Endothelial cell of umbilical vein (primary cell): ENCODE data around the gene DYNC2H1. TPM values are rescaled to one million over a fixed set of nuclear protein-coding genes. Genes with fewer than 3 reads are reported as not detected.

Source experiments
- BruUV-seq: library from RNA; stranded (reverse); fragments of 400-500 nt; replicated peaks from 2 replicates; lab custom pipeline; 2021; lab: Mats Ljungman, UMichigan
- CTCF ChIA-PET: fragments of 300-600, 350-600 bp; sonication (Branson Sonifier 250); formaldehyde crosslinking; loops from one replicate; lab custom pipeline; 2021; ENCODE audit warnings: antibody characterized with exemption, inconsistent platforms; lab: Charles Lee
- POLR2A ChIA-PET: fragments of 300-600, 350-600 bp; sonication (Branson Sonifier 250); formaldehyde crosslinking; loops from one replicate; lab custom pipeline; 2021; ENCODE audit warnings: antibody characterized with exemption, inconsistent platforms; lab: Charles Lee
- DNase-seq: peaks from one replicate; pipeline ENCODE4 v3.0.0-alpha.2; 2011; ENCODE audit warnings: low read depth, low spot score
- FAIRE-seq: peaks from 2 replicates; lab custom pipeline; 2011; peaks lifted over from hg19 to GRCh38; lab: Jason Lieb, UNC
- H2AFZ ChIP-seq: 2 replicates; pipeline ENCODE4 v1.6.0; 2012; ENCODE audit warnings: low read depth, low read length, control low read depth, inconsistent platforms
- H3K27ac ChIP-seq: 2 replicates; pipeline ENCODE4 v1.5.1; 2011; ENCODE audit warnings: low read depth, mild to moderate bottlenecking, control low read depth, low read length, moderate library complexity; ENCODE audit not compliant: insufficient read depth
- H3K27me3 ChIP-seq, 2 experiments: 2 replicates each; pipeline versions ENCODE4 v1.6.0 to v1.6.1; 2011; ENCODE audit warnings: low read length in 2 of 2, mixed read lengths in 1 of 2; ENCODE audit not compliant: control insufficient read depth in 2 of 2, insufficient read depth in 2 of 2
- H3K36me3 ChIP-seq, 2 experiments: 2 replicates in 1 of 2; 3 replicates in 1 of 2; pipeline ENCODE4 v1.5.1; 2011; ENCODE audit warnings: low read length in 2 of 2, mild to moderate bottlenecking in 1 of 2, moderate library complexity in 1 of 2; ENCODE audit not compliant: control insufficient read depth in 2 of 2, insufficient read depth in 2 of 2; ENCODE audit errors: extremely low read depth in 1 of 2
- H3K4me1 ChIP-seq: 3 replicates; pipeline ENCODE4 v1.5.1; 2011; ENCODE audit warnings: mild to moderate bottlenecking, low read length; ENCODE audit not compliant: control insufficient read depth, insufficient read depth; ENCODE audit errors: extremely low read depth
- H3K4me2 ChIP-seq: 2 replicates; pipeline ENCODE4 v1.6.1; 2011; ENCODE audit warnings: low read length, control low read depth, mixed read lengths; ENCODE audit not compliant: insufficient read depth
- H3K4me3 ChIP-seq, 3 experiments: fragments of 200-600 bp in 1 of 3; sonication (generic), shearing (Covaris generic) in 1 of 3; replicated peaks in 1 of 3; 2 replicates each; pipeline ENCODE4 v1.5.1; 2011 to 2016; ENCODE audit warnings: control low read depth in 3 of 3, low read length in 3 of 3, mild to moderate bottlenecking in 2 of 3, inconsistent platforms in 1 of 3, low read depth in 1 of 3, moderate library complexity in 1 of 3; ENCODE audit not compliant: insufficient read depth in 1 of 3
- H3K79me2 ChIP-seq: 2 replicates; pipeline ENCODE4 v1.6.0; 2012; ENCODE audit warnings: low read length, inconsistent platforms; ENCODE audit not compliant: control insufficient read depth, insufficient read depth
- H3K9ac ChIP-seq: replicated peaks from 2 replicates; pipeline ENCODE3; 2011; ENCODE audit warnings: low read length, control low read depth; ENCODE audit not compliant: insufficient read depth; ENCODE audit errors: extremely low read depth
- H3K9me1 ChIP-seq: replicated peaks from 3 replicates; pipeline ENCODE4 v1.6.0; 2011; ENCODE audit warnings: mild to moderate bottlenecking, low read length; ENCODE audit not compliant: control insufficient read depth, insufficient read depth; ENCODE audit errors: extremely low read depth
- H3K9me3 ChIP-seq: replicated peaks from 2 replicates; pipeline ENCODE4 v1.5.1; 2012; ENCODE audit warnings: low read length, inconsistent platforms; ENCODE audit not compliant: control insufficient read depth, insufficient read depth
- H4K20me1 ChIP-seq: replicated peaks from 2 replicates; pipeline ENCODE3; 2011; ENCODE audit warnings: mild to moderate bottlenecking, low read length; ENCODE audit not compliant: control insufficient read depth, insufficient read depth; ENCODE audit errors: extremely low read depth
- EZH2 ChIP-seq: IDR thresholded peaks from 2 replicates; pipeline ENCODE4 v1.6.1; 2012; ENCODE audit warnings: borderline replicate concordance, low read depth, mild to moderate bottlenecking, moderate library complexity, low read length, inconsistent platforms; ENCODE audit not compliant: severe bottlenecking
- FOS ChIP-seq: IDR thresholded peaks from 2 replicates; pipeline ENCODE4 v1.6.1; 2011; ENCODE audit warnings: mild to moderate bottlenecking, low read length, moderate library complexity, borderline replicate concordance; ENCODE audit not compliant: insufficient read depth
- GATA2 ChIP-seq: IDR thresholded peaks from 2 replicates; pipeline ENCODE4 v1.7.0; 2011; ENCODE audit warnings: low read depth, mild to moderate bottlenecking, moderate library complexity, mixed read lengths, low read length; ENCODE audit not compliant: insufficient read length, insufficient read depth
- JUN ChIP-seq: IDR thresholded peaks from 2 replicates; pipeline ENCODE4 v1.6.1; 2011; ENCODE audit warnings: borderline replicate concordance, low read depth; ENCODE audit not compliant: insufficient read length, insufficient read depth
- MYC ChIP-seq: IDR thresholded peaks from one replicate; pipeline ENCODE4 v1.6.1; 2011; ENCODE audit warnings: mild to moderate bottlenecking, low read depth, low read length
- POLR2A ChIP-seq: IDR thresholded peaks from 2 replicates; pipeline ENCODE4 v1.6.1; 2012; ENCODE audit warnings: low read depth, mild to moderate bottlenecking, control low read depth, low read length
- POLR2AphosphoS5 ChIP-seq: IDR thresholded peaks from 2 replicates; pipeline ENCODE4 v1.6.1; 2012; ENCODE audit warnings: low read depth, mild to moderate bottlenecking, control low read depth, low read length, moderate library complexity; ENCODE audit not compliant: insufficient read depth
- dilution Hi-C: fragments of 300-500 bp; cut with MboI; formaldehyde crosslinking; loops from one replicate; pipeline ENCODE4 v1.15.0; 2019; ENCODE audit warnings: low sequenced_read_pairs; ENCODE audit not compliant: extremely low pct_ligation_motif_present
- intact Hi-C: fragments of 100-400 bp; cut with micrococcal nuclease; formaldehyde crosslinking; loops from one replicate; pipeline ENCODE4 v1.10.0; 2022
- polyA plus RNA-seq, 4 experiments: library from polyadenylated mRNA; depleted of rRNA in 3 of 4; stranded (reverse) in 3 of 4; unstranded in 1 of 4; fragments of >200 nt; gene quantifications; 2 replicates each; pipeline versions ENCODE4 v1.2.1 to v1.2.3, GENCODE V29; 2011 to 2012; ENCODE audit warnings: missing spikeins in 1 of 4
- total RNA-seq: library from RNA; stranded (reverse); gene quantifications from 2 replicates; pipeline ENCODE4 v1.2.3, GENCODE V29; 2021
- TF ChIP-seq, protein P1 (sequence below), 2 donors: IDR thresholded peaks; 1 replicate in 1 of 2; 2 replicates in 1 of 2; pipeline ENCODE4 v1.5.1; 2011; ENCODE audit warnings: low read length in 2 of 2, mild to moderate bottlenecking in 2 of 2, moderate library complexity in 2 of 2, control low read depth in 1 of 2, inconsistent platforms in 1 of 2, low read depth in 1 of 2; ENCODE audit not compliant: insufficient read depth in 1 of 2; ENCODE audit errors: extremely low read depth in 1 of 2
- TF ChIP-seq, protein P2 (sequence below): IDR thresholded peaks from 2 replicates; pipeline ENCODE4 v1.6.1; 2011; ENCODE audit not compliant: insufficient read depth, insufficient read length

Gene DYNC2H1
- total and polyA plus RNA-seq, 2 donors (not counting 3 experiments of a cell fraction or from before 2014, with no cell fraction given) = 1.9 to 4.2 TPM

DNA sequence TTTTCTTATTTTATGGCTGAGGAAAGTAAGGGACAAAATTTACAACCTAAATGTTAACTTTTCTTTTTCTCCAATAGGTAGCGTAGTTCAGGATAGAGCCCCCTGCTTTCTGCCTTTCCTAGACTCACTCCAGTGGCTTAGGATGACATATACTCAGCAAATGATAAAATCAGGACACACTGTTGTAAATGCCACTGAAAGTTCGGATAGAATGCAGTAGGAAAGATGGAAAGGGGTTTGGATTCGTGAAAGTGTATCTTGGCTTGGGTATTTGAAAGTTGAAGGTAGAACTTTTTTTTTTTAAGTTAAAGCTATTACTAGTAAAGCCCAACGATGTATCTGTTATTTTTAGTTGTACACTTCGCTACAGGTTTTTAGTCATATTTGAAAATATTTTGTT lies 2.2 kb downstream of the DYNC2H1 start:
- BruUV-seq = no TSS peak
- CTCF ChIA-PET = interaction anchor here (1.5 kb wide), 1 partner anchor 19 kb away, joined by 3 read pairs; the partner anchor contains the start of gene DCUN1D5
- dilution Hi-C loops = no loop called here

More for the DNA sequence above, 2.2 kb downstream of the DYNC2H1 start:
- no peak overlapping the region for H2AFZ ChIP-seq
- no peaks in the 10 kb centered on the region for H3K79me2 ChIP-seq
- H3K4me2 ChIP-seq = no peak overlapping the region
- H3K36me3 ChIP-seq = no peaks in the 10 kb centered on the region
- POLR2A ChIA-PET = no interaction called here
- no peak overlapping the region for H3K9ac ChIP-seq
- no peak overlapping the region for H3K4me3 ChIP-seq
- H3K9me1 ChIP-seq = no peaks in the 10 kb centered on the region
- intact Hi-C loops = no loop called here
- peaks cover 14% of the 10 kb centered on the region for H3K4me1 ChIP-seq
- no peaks in the 10 kb centered on the region for H3K9me3 ChIP-seq
- no peak overlapping the region for H3K27ac ChIP-seq
- H4K20me1 ChIP-seq = peaks cover 2% of the 10 kb centered on the region
- H3K27me3 ChIP-seq = peaks cover 4 to 10% of the 10 kb centered on the region in 2 experiments
- TF ChIP-seq, protein P1, sequence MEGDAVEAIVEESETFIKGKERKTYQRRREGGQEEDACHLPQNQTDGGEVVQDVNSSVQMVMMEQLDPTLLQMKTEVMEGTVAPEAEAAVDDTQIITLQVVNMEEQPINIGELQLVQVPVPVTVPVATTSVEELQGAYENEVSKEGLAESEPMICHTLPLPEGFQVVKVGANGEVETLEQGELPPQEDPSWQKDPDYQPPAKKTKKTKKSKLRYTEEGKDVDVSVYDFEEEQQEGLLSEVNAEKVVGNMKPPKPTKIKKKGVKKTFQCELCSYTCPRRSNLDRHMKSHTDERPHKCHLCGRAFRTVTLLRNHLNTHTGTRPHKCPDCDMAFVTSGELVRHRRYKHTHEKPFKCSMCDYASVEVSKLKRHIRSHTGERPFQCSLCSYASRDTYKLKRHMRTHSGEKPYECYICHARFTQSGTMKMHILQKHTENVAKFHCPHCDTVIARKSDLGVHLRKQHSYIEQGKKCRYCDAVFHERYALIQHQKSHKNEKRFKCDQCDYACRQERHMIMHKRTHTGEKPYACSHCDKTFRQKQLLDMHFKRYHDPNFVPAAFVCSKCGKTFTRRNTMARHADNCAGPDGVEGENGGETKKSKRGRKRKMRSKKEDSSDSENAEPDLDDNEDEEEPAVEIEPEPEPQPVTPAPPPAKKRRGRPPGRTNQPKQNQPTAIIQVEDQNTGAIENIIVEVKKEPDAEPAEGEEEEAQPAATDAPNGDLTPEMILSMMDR (IDR thresholded peaks at IDR 0.05; ENCODE audit: extremely low read depth in 1 of 2, insufficient read depth in 1 of 2, low read depth in 1 of 2, low read length in 2 of 2) = no peak
- TF ChIP-seq, protein P2, sequence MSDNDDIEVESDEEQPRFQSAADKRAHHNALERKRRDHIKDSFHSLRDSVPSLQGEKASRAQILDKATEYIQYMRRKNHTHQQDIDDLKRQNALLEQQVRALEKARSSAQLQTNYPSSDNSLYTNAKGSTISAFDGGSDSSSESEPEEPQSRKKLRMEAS = no peak
- TF ChIP-seq MYC (no peak), JUN (no peak), GATA2 (no peak), EZH2 (no peak), POLR2A (no peak), FOS (no peak), POLR2AphosphoS5 (no peak)
- DNase-seq (no peak), FAIRE-seq (no peak)
